OCI-LY7 (cell line): ENCODE results near the gene NIT1.

ENCODE experiments used
- EZH2phosphoT487 ChIP-seq: fragments of 200-600 bp; sonication (generic); IDR thresholded peaks from 2 replicates; pipeline ENCODE4 v1.6.1; 2018; ENCODE audit warnings: low read depth, borderline replicate concordance, mild to moderate bottlenecking, mixed run types, antibody characterized with exemption, low read length, moderate library complexity, mixed read lengths
- TF ChIP-seq, protein P1 (sequence below): fragments of 200-600 bp; sonication (generic); conservative IDR thresholded peaks from 2 replicates; pipeline ENCODE4 v1.5.1; 2014; ENCODE audit warnings: mild to moderate bottlenecking, antibody characterized with exemption, low read length, moderate library complexity, mixed read lengths

- TF ChIP-seq, protein P1, sequence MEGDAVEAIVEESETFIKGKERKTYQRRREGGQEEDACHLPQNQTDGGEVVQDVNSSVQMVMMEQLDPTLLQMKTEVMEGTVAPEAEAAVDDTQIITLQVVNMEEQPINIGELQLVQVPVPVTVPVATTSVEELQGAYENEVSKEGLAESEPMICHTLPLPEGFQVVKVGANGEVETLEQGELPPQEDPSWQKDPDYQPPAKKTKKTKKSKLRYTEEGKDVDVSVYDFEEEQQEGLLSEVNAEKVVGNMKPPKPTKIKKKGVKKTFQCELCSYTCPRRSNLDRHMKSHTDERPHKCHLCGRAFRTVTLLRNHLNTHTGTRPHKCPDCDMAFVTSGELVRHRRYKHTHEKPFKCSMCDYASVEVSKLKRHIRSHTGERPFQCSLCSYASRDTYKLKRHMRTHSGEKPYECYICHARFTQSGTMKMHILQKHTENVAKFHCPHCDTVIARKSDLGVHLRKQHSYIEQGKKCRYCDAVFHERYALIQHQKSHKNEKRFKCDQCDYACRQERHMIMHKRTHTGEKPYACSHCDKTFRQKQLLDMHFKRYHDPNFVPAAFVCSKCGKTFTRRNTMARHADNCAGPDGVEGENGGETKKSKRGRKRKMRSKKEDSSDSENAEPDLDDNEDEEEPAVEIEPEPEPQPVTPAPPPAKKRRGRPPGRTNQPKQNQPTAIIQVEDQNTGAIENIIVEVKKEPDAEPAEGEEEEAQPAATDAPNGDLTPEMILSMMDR, result no peak
- no peak for TF ChIP-seq EZH2phosphoT487
Measured at GRCh38 chr1:161091796-161092507, 26.0 kb upstream of the NIT1 start.
